NCI-H774 (cell line): Measurements from ENCODE around the gene ACOXL.
A peak's percentile ranks its signal among the peaks of the same experiment; 100 is the strongest.

Source experiments
- DNase-seq: peaks from one replicate; lab custom pipeline; 2025; lab: John Stamatoyannopoulos, UW

ACOXL gene

GRCh38 chr2:111140815-111141214 lies 408.4 kb downstream of the ACOXL start:
- no peak for DNase-seq

- DNase-seq: no peak
Observed at GRCh38 chr2:111142101-111142500, 409.7 kb downstream of the ACOXL start.

- no peak for DNase-seq
Observed at GRCh38 chr2:111143107-111143842, 410.9 kb downstream of the ACOXL start.

GRCh38 chr2:111143843-111144198 lies 411.4 kb downstream of the ACOXL start:
- DNase-seq: no peak

GRCh38 chr2:111145103-111145760 lies 412.9 kb downstream of the ACOXL start:
- no peak for DNase-seq

GRCh38 chr2:111145951-111146350 lies 413.6 kb downstream of the ACOXL start:
- no peak for DNase-seq

- DNase-seq: no peak
Observed at GRCh38 chr2:111148225-111148873, 416.0 kb downstream of the ACOXL start.

GRCh38 chr2:111148925-111149324 lies 416.6 kb downstream of the ACOXL start:
- DNase-seq: no peak

- DNase-seq: no peak
Observed at GRCh38 chr2:111149882-111150455, 417.6 kb downstream of the ACOXL start.

- DNase-seq: no peak
Observed at GRCh38 chr2:111154758-111155157, 422.4 kb downstream of the ACOXL start.

GRCh38 chr2:111155610-111156009 lies 423.2 kb downstream of the ACOXL start:
- no peak for DNase-seq

- no peak for DNase-seq
Observed at GRCh38 chr2:111156529-111156928, 424.2 kb downstream of the ACOXL start.

- peak; percentile 30 for DNase-seq
Observed at GRCh38 chr2:111157071-111157661, 424.8 kb downstream of the ACOXL start.

GRCh38 chr2:111157798-111158197 lies 425.4 kb downstream of the ACOXL start:
- DNase-seq: peak; percentile 19

GRCh38 chr2:111159641-111160040 lies 427.3 kb downstream of the ACOXL start:
- no peak for DNase-seq

GRCh38 chr2:111160758-111161157 lies 428.4 kb downstream of the ACOXL start:
- DNase-seq: no peak

GRCh38 chr2:111161971-111162370 lies 429.6 kb downstream of the ACOXL start:
- DNase-seq: peak; percentile 68

- DNase-seq: peak; percentile 16
Observed at GRCh38 chr2:111162718-111163331, 430.5 kb downstream of the ACOXL start.

GRCh38 chr2:111164078-111164477 lies 431.7 kb downstream of the ACOXL start:
- DNase-seq: no peak

GRCh38 chr2:111165084-111165483 lies 432.7 kb downstream of the ACOXL start:
- no peak for DNase-seq

- no peak for DNase-seq
Observed at GRCh38 chr2:111166115-111166514, 433.7 kb downstream of the ACOXL start.
